SIG-M5 treated with dmso at 0.1 percent for 504 hours (cell line): ENCODE results near the gene UROC1.
"Not testable (repeated sequence)": the region's sequence is repeated elsewhere in the genome, so short reads cannot be mapped to it uniquely, and the experiment has no call there.

Experiments used
- DNase-seq: peaks from one replicate; lab custom pipeline; 2025; ENCODE audit not compliant: unreplicated experiment; lab: John Stamatoyannopoulos, UW

The UROC1 gene

GRCh38 chr3:126547721-126548120, 30.1 kb upstream of the UROC1 start:
- no peak for DNase-seq

- DNase-seq, result no peak
These were observed 29.1 kb upstream of the UROC1 start for GRCh38 chr3:126546549-126547239.

GRCh38 chr3:126546013-126546412, 28.4 kb upstream of the UROC1 start:
- no peak for DNase-seq

DNA sequence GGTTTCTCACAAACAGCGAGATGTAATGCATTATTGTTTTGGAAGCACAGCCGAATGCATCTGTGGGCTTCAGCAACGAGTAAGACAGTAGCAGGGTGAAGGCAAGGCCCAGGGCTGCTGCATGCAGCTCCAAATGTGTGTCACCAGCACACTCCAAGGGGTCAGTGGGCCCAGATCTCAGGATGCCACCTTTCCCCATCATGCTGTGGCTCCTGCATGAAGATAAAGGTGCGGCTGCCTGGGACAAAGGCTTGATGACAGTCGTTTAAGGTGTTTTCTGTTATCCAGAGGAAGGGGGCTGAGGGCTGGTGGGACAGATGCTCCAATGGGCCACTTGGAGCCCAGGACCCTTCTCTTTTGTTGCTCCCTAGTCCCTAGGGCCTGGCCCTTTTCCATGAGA, 28.0 kb upstream of the UROC1 start:
- DNase-seq, result no peak

- DNase-seq, result no peak
These were observed 27.2 kb upstream of the UROC1 start for GRCh38 chr3:126544596-126545281.

GRCh38 chr3:126543457-126544061, 26.0 kb upstream of the UROC1 start:
- DNase-seq, result no peak

DNA sequence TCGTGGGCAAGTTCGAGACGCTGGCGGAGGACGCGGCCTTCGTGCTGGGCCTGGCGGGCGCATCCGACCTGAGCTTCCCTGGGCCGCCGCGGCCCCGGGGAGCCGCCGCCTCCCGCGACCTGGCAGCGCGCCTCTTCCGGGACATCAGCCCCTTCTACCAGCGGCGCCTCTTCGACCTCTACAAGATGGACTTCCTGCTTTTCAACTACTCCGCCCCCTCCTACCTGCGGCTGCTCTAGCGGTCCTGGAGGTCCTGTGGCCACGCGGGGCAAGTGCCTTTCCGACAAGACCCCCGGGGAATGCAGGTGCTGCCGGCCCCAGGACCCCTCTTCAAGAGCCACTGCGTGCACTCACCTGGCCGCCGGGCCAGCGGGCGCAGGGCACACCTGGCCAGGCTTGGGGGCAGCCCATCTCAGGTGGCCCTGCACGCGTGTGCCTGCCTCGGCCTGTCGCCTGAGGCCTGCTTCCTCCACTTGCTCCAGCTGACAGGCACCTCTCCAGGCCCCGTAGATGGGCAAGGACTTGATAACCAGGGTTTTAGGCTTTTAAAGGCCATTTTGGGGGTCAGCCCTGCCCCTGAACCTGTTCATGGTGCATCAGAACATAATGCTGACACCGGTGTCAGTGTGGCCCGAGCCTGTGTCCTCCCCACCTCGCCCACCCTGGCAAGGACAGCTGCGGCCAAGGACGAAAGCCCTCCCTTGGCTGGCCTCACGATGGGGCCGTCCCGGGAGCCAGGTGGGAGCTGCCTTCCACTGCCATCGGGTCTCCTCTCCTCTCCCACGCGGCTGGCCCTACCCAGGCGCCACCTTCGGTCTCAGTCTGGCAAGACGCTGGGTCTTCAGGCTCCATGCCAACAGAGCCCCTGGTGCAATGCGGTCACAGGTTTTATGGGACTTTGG, 25.0 kb upstream of the UROC1 start:
- DNase-seq, result no peak

- no peak for DNase-seq
These were observed 24.2 kb upstream of the UROC1 start for GRCh38 chr3:126541628-126542339.

DNA sequence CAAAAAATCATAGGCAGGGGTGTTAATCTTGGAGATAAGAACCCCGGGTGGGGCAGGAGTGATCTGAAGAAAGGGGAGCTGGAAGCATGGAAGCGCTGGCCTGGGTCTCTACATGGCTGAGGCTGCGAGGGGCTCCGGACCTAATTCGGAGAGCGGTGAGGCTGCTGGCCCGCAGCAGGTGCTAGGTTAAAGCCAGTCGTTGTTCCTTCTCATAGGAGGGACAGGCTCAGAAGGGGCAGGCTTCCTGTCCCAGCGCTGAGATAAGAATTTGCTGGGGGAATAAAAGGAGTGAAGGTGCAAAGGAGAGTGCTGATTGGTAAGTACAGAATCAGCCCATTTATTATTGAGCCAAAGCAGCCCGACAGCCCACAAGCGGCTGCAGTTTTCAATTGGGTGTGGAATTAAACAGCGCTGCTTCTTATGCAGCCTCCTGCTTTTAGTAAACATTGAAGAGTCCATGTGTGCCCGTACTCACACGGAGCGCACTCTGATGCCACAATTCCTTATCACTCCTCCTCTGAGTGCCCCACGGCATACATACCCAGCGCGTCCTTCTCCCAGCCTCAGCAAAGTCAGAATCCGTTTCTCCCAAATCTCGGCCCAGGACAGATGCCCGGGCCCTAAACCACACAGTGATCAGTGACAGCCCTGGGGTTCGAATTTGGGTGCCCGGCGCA, 23.5 kb upstream of the UROC1 start:
- DNase-seq, result no peak

DNA sequence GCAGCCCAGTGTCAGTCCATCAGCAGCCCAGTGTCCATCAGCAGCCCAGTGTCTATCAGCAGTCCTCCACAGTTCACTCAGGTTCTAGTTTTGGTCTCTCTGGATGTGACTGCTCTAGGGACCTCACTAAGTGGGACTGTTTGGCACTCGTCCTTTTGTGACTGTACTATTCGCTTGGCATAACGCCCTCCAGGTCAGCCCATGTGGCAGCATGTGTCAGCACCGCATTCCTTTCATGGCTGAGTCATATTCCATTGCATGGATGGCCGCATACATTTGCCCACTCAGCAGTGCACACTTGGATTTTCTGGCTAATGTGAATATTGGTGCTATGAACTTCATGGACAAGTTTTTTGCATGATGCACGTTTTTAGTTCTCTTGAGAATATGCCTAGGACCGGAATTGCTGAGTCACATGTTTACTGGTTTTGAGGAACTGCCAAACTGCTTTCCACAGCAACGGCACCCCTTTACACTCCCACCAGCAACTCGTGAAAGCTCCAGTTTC, 22.8 kb upstream of the UROC1 start:
- peak; percentile 90 for DNase-seq

GRCh38 chr3:126539558-126540250, 22.1 kb upstream of the UROC1 start:
- DNase-seq, result no peak

DNA sequence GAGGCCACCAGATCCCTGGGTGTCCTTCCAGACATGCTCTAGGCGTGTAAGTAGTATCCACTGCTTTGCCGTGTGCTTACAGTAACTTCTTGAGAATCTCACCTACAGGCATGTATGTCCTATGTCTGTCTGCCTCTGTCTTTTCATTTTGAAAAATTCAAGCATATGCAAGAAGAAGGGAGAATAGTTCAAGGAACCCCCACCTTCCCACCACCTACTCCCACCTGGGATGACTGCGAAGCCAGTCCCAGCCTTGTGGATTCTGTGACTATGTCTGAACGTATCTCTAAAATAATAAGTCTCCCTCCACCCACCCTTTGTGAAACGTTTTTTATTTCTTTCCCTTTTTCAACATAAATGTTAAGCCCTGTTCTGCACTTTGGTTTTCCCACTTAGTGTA, 21.4 kb upstream of the UROC1 start:
- no peak for DNase-seq

- DNase-seq, result no peak
These were observed 20.7 kb upstream of the UROC1 start for GRCh38 chr3:126538316-126538715.

DNA sequence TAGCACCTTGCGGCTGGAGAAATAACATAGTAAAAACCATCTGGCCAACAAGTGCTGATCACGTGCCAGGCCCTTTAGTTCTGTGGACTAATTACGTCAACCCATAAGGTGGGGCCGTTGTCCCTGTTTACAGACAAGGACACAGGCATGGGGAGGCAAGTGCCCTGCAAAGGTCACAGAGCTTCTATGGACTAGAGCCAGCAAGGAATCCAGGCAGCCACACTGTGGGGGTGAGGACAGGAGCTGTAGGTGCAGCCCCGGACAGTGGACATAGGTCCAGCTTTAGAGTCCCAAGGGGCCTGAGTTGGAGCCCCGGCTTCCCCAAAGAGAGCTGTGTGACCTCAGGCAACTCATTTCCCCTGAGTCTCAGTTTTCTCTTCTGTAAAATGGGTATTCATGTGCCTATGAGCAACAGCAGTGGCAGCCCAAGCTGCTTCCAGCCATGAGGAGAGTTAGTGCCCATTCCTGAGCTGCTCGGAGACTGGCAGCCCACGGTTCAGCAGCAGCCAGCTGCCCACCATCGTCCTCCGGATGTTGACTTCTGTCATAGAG, 20.2 kb upstream of the UROC1 start:
- DNase-seq, result no peak

GRCh38 chr3:126537116-126537729, 19.6 kb upstream of the UROC1 start:
- no peak for DNase-seq

GRCh38 chr3:126536126-126536525, 18.6 kb upstream of the UROC1 start:
- DNase-seq, result no peak

- no peak for DNase-seq
These were observed 18.1 kb upstream of the UROC1 start for GRCh38 chr3:126535636-126536035.

- DNase-seq, result not testable (repeated sequence)
These were observed 17.1 kb upstream of the UROC1 start for GRCh38 chr3:126534716-126535115.

GRCh38 chr3:126533506-126533905, 15.9 kb upstream of the UROC1 start:
- peak; percentile 34 for DNase-seq
